Activated effector memory CD4-positive, alpha-beta T cell treated with anti-CD3 and anti-CD28 coated beads, Interleukin-2, amount 50 U/mL, for 16 hours (primary cell): Measurements from ENCODE around the gene ARMC3.

Source experiments
- DNase-seq: peaks from one replicate; pipeline ENCODE4 v3.0.0-alpha.2; 2020

Gene ARMC3

DNA sequence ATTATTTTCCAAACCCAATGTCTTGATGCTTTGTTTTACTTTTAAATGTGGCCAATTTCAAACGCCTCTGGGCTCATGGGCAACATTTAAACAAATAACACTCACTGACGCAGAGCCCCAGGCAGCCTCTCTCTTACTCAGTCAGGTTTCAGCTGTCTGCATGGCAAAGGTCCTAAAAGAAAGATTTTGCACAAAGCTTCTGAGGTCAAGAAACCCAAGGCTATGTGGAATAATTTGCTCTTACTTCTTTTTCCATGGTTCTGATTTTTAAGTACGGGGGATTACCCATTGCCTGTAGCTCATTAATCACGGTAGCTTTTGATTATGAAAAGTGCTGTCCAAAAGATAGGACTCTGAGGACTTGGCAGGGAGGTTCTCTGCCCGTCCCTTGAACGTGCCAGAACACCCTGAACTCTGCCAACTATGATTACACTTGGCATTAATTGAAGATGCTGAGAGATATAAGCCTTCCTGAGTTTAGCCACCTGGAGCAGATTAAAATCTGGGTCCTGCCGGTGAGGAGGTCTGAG lies 153.4 kb downstream of the ARMC3 start:
- DNase-seq = no peak

DNA sequence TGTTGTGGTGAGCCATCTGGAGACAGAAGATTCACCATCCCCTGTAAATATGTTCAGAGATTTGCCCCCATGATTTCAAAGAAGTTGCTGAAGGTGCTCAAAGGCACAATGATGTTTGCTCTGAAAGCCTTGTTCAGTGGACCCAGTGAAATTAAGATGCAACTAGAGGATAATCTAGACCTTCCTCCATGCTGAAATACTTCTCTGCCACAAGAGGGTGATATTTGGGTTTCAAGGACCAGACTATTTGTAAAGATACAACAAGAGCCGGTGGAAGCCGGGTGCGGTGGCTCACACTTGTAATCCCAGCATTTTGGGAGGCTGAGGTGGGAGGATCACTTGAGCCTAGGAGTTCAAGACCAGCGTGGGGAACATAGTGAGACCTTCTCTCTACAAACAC lies 154.0 kb downstream of the ARMC3 start:
- DNase-seq = no peak
